NCI-H774 (cell line): ENCODE data around the gene OSGEP.

ENCODE experiments used
- DNase-seq: peaks from one replicate; lab custom pipeline; 2025; lab: John Stamatoyannopoulos, UW

OSGEP gene

GRCh38 chr14:20397511-20397910 is 57.1 kb downstream of the OSGEP start:
- DNase-seq = no peak
